ENCODE data around the gene ACTR5.
A peak's percentile ranks its signal among the peaks of the same experiment; 100 is the strongest.
"Not testable (repeated sequence)": the region's sequence is repeated elsewhere in the genome, so short reads cannot be mapped to it uniquely, and the experiment has no call there.

Gene ACTR5

GRCh38 chr20:38769376-38770295, 21.4 kb downstream of the ACTR5 start:
- no peak for DNase-seq

- DNase-seq, result no peak
Observed at GRCh38 chr20:38770546-38770945, 22.3 kb downstream of the ACTR5 start.

GRCh38 chr20:38770970-38771369, 22.7 kb downstream of the ACTR5 start:
- DNase-seq, result no peak

- DNase-seq, result no peak
Observed at GRCh38 chr20:38771621-38772020, 23.4 kb downstream of the ACTR5 start.

GRCh38 chr20:38774167-38774566, 25.9 kb downstream of the ACTR5 start:
- no peak for DNase-seq

- no peak for DNase-seq
Observed at GRCh38 chr20:38776363-38776762, 28.1 kb downstream of the ACTR5 start.

- no peak for DNase-seq
Observed at GRCh38 chr20:38779247-38780097, 31.2 kb downstream of the ACTR5 start.

GRCh38 chr20:38782275-38782674, 34.0 kb downstream of the ACTR5 start:
- no peak for DNase-seq

GRCh38 chr20:38787870-38788269, 39.6 kb downstream of the ACTR5 start:
- DNase-seq, result no peak

GRCh38 chr20:38789503-38790199, 41.4 kb downstream of the ACTR5 start:
- no peak for DNase-seq

GRCh38 chr20:38790200-38791053, 42.2 kb downstream of the ACTR5 start:
- DNase-seq, result peak; percentile 69

GRCh38 chr20:38791291-38791690, 43.0 kb downstream of the ACTR5 start:
- no peak for DNase-seq

- DNase-seq, result no peak
Observed at GRCh38 chr20:38791940-38792339, 43.7 kb downstream of the ACTR5 start.

- not testable (repeated sequence) for DNase-seq
Observed at GRCh38 chr20:38794057-38794456, 45.8 kb downstream of the ACTR5 start.

- DNase-seq, result no peak
Observed at GRCh38 chr20:38798266-38798665, 50.0 kb downstream of the ACTR5 start.

- DNase-seq, result no peak
Observed at GRCh38 chr20:38799203-38799602, 50.9 kb downstream of the ACTR5 start.

- no peak for DNase-seq
Observed at GRCh38 chr20:38800882-38801281, 52.6 kb downstream of the ACTR5 start.

GRCh38 chr20:38804221-38804620, 56.0 kb downstream of the ACTR5 start:
- no peak for DNase-seq

- peak; percentile 31 for DNase-seq
Observed at GRCh38 chr20:38804682-38805501, 56.6 kb downstream of the ACTR5 start.

GRCh38 chr20:38805502-38805957, 57.3 kb downstream of the ACTR5 start, which contains the start of gene PPP1R16B:
TSS of gene PPP1R16B (plus strand) at chr20:38805697. CDS start at chr20:38835926, 30,229 bp downstream.
- DNase-seq, result peak; percentile 25

Data from hematopoietic multipotent progenitor cell treated with erythropoietin and hydrocortisone succinate and interleukin-3 and kit ligand, for 8 days (in vitro differentiated cells).